Measurements from ENCODE around the gene CUX1.
"Not testable (repeated sequence)": the region's sequence is repeated elsewhere in the genome, so short reads cannot be mapped to it uniquely, and the experiment has no call there.

Gene CUX1

GRCh38 chr7:101803203-101804087, 14.0 kb upstream of the CUX1 start:
- DNase-seq (ENCODE audit: low read depth, low spot score), result no peak

- DNase-seq (ENCODE audit: low read depth, low spot score), result no peak
These were observed 13.1 kb upstream of the CUX1 start for GRCh38 chr7:101804088-101804963.

DNA sequence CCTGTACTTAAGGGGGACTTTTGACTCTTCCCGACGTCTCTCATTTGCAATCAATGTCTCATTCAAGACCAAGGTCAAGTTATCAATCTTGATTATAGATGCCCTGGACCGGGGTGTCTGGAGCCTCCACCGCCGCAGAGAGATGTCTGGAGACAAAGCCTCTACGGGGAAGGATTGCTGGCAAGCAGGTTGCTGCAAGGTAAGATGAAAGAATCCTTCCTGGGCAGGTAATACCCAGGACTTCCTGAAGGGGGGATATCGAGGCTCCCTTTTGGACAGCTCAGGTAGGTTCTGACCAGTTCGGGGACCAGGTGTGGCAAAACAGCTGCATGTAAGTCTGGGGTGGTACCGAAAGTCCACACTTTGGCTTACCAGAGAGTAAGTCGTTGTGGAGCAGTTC, 12.5 kb upstream of the CUX1 start:
- no peak for DNase-seq (ENCODE audit: low read depth, low spot score)

DNA sequence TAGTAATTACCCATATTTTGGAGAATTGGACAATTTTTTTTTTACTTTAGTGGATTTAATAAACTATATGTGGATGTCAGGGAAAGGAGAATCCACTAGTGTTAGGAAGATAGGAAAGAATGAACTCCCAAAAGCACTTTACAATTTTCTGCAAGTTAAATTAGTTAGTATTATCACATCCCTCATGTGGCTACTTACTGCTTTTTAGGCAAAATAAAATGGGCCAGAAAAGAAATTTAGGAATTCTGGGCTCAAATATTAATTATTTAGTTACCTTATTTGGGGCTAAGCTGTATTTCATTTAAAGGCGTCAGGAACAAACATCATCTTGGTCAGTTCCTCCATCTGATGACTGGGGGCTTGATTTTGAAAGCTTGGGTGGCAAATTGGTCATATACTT, 4.8 kb upstream of the CUX1 start:
- no peak for DNase-seq (ENCODE audit: low read depth, low spot score)

DNA sequence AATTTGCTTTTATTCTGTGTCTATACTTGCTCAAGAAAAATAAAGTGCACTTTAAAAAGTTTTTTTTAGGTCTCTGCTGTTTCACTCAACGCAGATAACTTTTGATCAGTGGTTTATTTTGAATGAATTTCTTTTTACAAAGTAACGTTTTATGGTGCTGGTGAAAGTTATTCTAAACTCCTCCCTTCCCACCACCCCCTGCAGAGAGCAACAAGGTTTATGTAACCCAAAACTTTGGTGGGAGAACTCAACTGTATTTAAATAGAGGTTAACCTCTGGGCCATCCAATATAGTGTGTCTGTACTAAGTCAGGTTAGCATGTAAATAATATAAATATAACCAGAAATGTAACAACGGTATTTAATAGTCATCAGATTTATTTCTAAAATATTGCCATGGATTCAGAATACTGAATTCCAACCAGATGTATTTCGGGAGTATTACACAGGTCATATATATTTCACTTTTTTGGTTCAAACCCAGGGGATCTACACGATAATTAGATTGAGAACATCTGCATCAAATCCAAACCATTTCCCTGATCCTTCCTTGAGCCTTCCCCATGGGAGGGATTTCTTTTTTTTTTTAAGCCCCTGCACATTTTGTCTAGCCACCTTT, 3.9 kb upstream of the CUX1 start:
- no peak for DNase-seq (ENCODE audit: low read depth, low spot score)

- DNase-seq (ENCODE audit: low read depth, low spot score), result peak; percentile 77
These were observed 3.1 kb upstream of the CUX1 start for GRCh38 chr7:101814081-101814990.

DNA sequence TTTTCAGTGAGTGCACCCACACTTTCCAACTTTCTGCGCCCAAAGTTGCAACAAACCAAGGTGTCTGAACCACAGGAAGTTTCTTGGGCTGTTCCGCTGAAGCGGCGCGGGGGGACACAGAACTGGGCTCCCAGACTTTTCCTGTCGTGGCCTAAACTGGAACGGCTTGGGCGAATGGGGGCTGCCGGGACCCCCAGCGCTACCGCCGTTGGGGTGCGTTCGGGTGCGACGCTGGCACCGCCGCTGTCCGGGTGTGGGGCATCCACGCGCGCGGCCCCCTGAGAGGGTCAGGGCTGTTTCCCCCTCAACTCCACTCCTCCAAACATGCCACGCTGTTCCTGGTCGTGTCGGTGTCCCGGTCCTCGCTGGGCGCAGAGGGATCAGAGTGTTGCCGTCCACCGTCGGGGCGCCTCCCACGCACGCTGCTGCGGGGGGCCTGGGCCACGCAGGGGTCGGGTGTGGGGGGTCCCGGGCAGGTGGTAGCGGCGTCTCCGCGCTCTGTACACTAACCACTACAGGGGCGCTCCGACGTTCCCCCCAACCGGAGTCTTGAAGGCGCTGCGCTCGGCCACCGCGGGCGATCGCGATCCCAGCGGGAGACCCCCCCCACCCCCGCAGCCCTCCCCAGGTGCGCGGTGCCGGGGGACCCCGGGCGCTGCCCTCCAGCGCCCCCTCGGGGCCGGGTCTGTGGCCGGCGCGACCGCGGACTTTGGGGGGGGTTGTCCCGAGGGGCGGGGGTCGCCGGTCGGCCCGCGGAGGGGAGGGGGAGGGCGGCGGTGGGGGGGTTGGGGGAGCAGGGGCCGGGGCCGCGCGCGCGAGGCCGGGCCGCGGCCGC, 2.2 kb upstream of the CUX1 start:
- peak; percentile 41 for DNase-seq (ENCODE audit: low read depth, low spot score)

- peak; percentile 93 for DNase-seq (ENCODE audit: low read depth, low spot score)
These were observed 1.4 kb upstream of the CUX1 start for GRCh38 chr7:101815826-101816594.

DNA sequence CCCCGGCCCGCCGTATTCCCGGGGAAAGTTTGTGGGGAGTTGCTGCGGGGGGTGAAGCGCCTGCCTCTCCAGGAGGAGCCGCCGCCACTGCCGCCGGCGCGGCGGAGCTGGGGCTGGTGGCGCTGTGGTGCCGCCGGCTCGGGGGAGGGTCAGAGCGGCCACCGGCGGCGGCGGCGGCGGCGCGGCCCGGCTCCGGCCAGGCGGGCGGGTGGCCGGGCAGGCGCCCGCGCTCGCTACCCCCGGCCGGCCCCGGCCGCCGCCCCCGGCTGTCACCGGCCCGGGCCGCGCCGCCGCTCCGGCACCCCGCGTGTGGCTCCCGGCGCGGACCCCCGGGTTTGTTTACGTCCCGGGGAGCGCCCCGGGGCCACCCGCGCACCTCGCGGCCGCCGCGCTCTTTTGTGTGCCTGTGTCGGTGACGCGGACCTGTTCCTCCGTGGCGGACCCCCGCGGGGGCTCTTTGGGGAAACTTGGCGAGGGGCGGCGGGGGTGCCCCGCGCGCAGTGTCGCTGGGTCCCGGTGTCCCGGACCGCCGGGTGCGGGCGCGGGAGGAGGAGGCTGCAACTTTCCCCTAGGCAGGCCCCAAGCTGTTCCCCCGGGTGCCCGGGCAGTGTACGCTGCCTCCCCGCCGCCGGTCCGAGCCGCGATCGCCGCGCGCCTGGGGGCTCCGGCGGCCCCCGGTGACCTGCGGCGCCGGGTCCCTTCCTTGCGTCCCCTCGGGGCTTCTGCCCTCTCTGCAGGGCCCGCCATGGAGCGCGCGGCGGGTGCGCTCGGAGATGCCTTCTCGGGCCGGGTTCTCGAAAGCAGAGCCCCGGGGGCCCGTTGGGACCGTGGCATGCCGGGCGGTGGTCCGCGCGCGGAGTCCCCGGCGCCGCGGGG, 593 bp upstream of the CUX1 start:
- peak; percentile 75 for DNase-seq (ENCODE audit: low read depth, low spot score)

- no peak for DNase-seq (ENCODE audit: low read depth, low spot score)
These were observed 1.1 kb downstream of the CUX1 start for GRCh38 chr7:101818287-101819071.

GRCh38 chr7:101819183-101819582, 1.8 kb downstream of the CUX1 start:
- no peak for DNase-seq (ENCODE audit: low read depth, low spot score)

- no peak for DNase-seq (ENCODE audit: low read depth, low spot score)
These were observed 2.6 kb downstream of the CUX1 start for GRCh38 chr7:101819913-101820522.

DNA sequence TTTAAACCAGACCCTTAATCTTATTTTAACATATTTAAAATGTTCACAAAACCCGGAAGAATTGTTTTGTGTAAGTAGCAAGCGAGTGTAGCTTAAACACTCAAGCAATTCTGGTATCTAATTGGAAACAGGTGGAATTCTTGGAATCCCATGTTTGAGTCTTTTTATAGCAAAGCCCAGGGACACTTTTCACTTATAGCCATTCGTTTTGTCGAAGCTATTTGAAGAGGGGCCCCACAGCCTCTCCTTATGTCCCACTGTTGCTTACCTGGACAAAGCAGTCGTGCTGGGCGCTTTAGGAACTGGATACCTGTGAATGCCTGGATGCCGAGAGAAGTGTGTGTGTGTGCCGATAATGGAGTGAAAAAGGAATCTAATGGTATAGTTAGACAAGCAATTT, 3.3 kb downstream of the CUX1 start:
- DNase-seq (ENCODE audit: low read depth, low spot score), result no peak

GRCh38 chr7:101822632-101823031, 5.2 kb downstream of the CUX1 start:
- DNase-seq (ENCODE audit: low read depth, low spot score), result not testable (repeated sequence)

DNA sequence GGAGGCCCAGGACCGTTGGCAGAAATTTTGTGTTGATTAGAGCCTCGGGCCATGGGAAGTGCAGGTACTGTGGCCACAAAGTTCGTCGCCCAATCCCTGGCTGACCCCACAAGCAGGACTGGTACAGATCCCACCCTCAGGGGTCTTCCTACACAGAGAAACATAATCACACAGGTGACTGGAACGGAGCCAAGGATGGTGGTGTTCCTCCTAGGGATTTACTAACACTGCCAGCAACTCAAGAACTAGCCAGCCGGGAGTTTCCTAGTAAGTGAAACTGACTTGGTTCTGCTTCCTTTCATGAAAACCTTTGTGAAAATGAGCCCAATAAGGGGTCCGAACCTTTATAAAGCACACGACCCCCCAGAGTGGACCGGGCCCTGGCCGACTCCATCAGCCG, 5.7 kb downstream of the CUX1 start:
- no peak for DNase-seq (ENCODE audit: low read depth, low spot score)

- no peak for DNase-seq (ENCODE audit: low read depth, low spot score)
These were observed 6.2 kb downstream of the CUX1 start for GRCh38 chr7:101823596-101823995.

DNA sequence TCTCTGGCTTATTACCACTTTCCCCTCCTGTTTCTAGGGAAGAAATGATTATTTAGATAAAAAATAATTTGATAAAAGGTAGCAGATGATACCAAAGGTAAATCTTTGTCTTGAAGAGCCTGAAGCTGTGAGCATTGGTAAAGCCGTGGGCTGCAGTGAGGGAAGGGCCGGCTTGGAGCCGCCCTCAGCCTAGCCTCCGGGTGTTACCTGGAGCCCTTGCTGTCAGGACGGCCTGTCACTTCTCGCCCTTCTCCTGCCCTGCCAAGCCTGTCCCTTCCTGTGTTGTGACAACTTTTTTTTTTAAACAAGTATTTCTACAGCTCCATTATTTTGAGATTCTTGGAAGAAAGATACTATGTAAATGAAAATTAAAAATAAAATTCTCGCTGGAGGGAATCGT, 7.0 kb downstream of the CUX1 start:
- DNase-seq (ENCODE audit: low read depth, low spot score), result no peak

Measured in astrocyte of the hippocampus (primary cell).